Heart left ventricle (tissue), 13 donors: ENCODE data around the gene CAPZA1.

Experiments used
- POLR2A ChIP-seq, 2 donors: fragments of 450-650 bp; IDR thresholded peaks; one replicate each; pipeline ENCODE4 v1.6.1; 2017; ENCODE audit warnings: antibody characterized with exemption in 2 of 2, mild to moderate bottlenecking in 2 of 2, moderate library complexity in 2 of 2
- TF ChIP-seq, protein P1 (sequence below), 12 donors: fragments of 200-600 bp; sonication (generic) in 4 of 12; IDR thresholded peaks; one replicate each; pipeline versions ENCODE4 v1.5.0 to v1.8.0; 2018 to 2022; ENCODE audit warnings: antibody characterized with exemption in 12 of 12, mild to moderate bottlenecking in 5 of 12
- donor health status: ischemic (EF 13 %, LVEDD 7.1; RV severe dilation, severe dysfunction).
- donor health status: DM: no; HTN: yes; CAD: no.
- donor health status: DM: no; HTN: no; CAD: no.
- donor health status: ischemic (EF 25% LVEDD 6.9; RV normal size, moderate dysfunction).
- donor health status: ischemic (EF 25% LVEDD 5.7; RV mildly dilated, moderate dysfunction).
- donor health status: ischemic (EF 35%, LVEDD 5.7; RV mildly dilated, moderate dysfunction).
- donor health status: nonischemic (EF 11% LVEDD 7.7; RV severe dilation, severe dysfunction).
- donor health status: DM: yes; HTN: yes; CAD: no.
- donor health status: PGD.
- donor health status: ischemic (EF 29% LVEDD 5.4; RV normal size, mild dysfunction).
- donor health status: nonischemic (EF 23%, LVEDD 6.1; RV moderate dilation, normal function).

DNA sequence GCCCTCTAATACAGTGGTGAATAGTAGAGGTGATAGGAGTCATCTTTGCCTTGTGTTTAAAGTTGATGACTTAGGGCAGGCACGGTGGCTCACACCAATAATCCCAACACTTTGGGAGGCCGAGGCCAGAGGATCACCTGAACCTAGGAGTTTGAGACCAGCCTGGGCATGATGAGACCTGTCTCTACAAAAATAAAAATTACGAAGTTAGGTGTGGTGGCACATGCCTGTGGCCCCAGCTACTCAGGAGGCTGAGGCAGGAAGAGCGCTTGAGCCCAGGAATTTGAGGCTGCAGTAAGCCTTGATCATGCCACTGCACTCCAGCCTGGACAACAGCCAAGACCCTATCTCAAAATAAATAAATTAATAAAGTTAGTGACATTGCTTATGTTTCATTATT is 26.6 kb downstream of the CAPZA1 start:
- TF ChIP-seq, protein P1, sequence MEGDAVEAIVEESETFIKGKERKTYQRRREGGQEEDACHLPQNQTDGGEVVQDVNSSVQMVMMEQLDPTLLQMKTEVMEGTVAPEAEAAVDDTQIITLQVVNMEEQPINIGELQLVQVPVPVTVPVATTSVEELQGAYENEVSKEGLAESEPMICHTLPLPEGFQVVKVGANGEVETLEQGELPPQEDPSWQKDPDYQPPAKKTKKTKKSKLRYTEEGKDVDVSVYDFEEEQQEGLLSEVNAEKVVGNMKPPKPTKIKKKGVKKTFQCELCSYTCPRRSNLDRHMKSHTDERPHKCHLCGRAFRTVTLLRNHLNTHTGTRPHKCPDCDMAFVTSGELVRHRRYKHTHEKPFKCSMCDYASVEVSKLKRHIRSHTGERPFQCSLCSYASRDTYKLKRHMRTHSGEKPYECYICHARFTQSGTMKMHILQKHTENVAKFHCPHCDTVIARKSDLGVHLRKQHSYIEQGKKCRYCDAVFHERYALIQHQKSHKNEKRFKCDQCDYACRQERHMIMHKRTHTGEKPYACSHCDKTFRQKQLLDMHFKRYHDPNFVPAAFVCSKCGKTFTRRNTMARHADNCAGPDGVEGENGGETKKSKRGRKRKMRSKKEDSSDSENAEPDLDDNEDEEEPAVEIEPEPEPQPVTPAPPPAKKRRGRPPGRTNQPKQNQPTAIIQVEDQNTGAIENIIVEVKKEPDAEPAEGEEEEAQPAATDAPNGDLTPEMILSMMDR (IDR thresholded peaks at IDR 0.05): no peak
- no peak for TF ChIP-seq POLR2A (IDR thresholded peaks at IDR 0.05)
